Hepatic stellate cell (primary cell): ENCODE data around the gene EPHX1.
A peak's percentile ranks its signal among the peaks of the same experiment; 100 is the strongest.
"Not testable (repeated sequence)": the region's sequence is repeated elsewhere in the genome, so short reads cannot be mapped to it uniquely, and the experiment has no call there.

ENCODE experiments used
- DNase-seq: peaks from one replicate; pipeline ENCODE4 v3.0.0; 2011; ENCODE audit warnings: low spot score

EPHX1 gene

GRCh38 chr1:225881081-225881958, 71.4 kb downstream of the EPHX1 start:
- DNase-seq, result peak; percentile 76

GRCh38 chr1:225881959-225882693, 72.2 kb downstream of the EPHX1 start, which contains the start of gene TMEM63A:
TSS of gene TMEM63A (minus strand) at chr1:225882380. CDS start at chr1:225877580, 4,800 bp downstream.
- DNase-seq, result peak; percentile 98

GRCh38 chr1:225882694-225883615, 73.0 kb downstream of the EPHX1 start:
- DNase-seq, result peak; percentile 74

GRCh38 chr1:225883616-225884265, 73.8 kb downstream of the EPHX1 start:
- no peak for DNase-seq

GRCh38 chr1:225885336-225885735, 75.4 kb downstream of the EPHX1 start:
- DNase-seq, result no peak

- DNase-seq, result no peak
Measured at GRCh38 chr1:225886159-225887029, 76.5 kb downstream of the EPHX1 start.

GRCh38 chr1:225887030-225887314, 77.0 kb downstream of the EPHX1 start:
- no peak for DNase-seq

- DNase-seq, result not testable (repeated sequence)
Measured at GRCh38 chr1:225887554-225888288, 77.8 kb downstream of the EPHX1 start.

GRCh38 chr1:225888289-225888897, 78.5 kb downstream of the EPHX1 start:
- DNase-seq, result no peak

- no peak for DNase-seq
Measured at GRCh38 chr1:225888898-225889601, 79.1 kb downstream of the EPHX1 start, which contains the start of gene LEFTY1. TSS of gene LEFTY1 (minus strand) at chr1:225889146. CDS start at chr1:225889066, 80 bp downstream.

- DNase-seq, result no peak
Measured at GRCh38 chr1:225889743-225890142, 79.8 kb downstream of the EPHX1 start.

- DNase-seq, result no peak
Measured at GRCh38 chr1:225890346-225891228, 80.7 kb downstream of the EPHX1 start.

GRCh38 chr1:225891229-225891972, 81.5 kb downstream of the EPHX1 start:
- DNase-seq, result no peak

- no peak for DNase-seq
Measured at GRCh38 chr1:225892307-225892706, 82.4 kb downstream of the EPHX1 start.
